ENCODE data around the gene HABP2.

DNA sequence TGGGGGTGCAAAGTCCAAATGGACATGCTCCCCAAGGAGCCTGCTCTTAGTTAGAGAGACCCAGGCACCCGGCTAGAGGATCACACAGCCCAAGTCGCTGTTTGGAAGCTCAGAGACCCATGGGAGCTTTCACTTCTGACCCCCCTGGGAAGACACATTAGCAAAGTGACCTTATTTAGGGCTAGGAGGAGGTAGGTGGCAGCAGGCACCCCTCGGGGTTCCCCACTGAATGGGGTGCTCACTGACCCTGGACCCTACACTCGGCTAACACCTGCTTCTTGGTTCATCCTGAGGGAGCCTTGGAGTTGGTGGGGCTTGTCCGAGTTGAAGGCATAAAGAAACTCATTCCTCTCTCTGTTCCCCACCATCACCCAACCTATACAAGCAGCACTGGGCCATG is 27.1 kb upstream of the HABP2 start:
- TF ChIP-seq POLR2AphosphoS5 (IDR thresholded peaks at IDR 0.05; ENCODE audit: low read depth, low read length) (no peak), TAF1 (IDR thresholded peaks at IDR 0.05; ENCODE audit: borderline replicate concordance, low read depth, low read length) (no peak), POLR2A (IDR thresholded peaks at IDR 0.05; ENCODE audit: low read depth, low read length) (no peak)
